K562 (cell line): ENCODE data around the gene INCA1. TPM values are rescaled to one million over a fixed set of nuclear protein-coding genes. Genes with fewer than 3 reads are reported as not detected.
A peak's percentile ranks its signal among the peaks of the same experiment; 100 is the strongest.

Source experiments
- CHD2 ChIP-seq: IDR thresholded peaks from 2 replicates; pipeline ENCODE4 v1.6.1; 2011; ENCODE audit warnings: low read depth, low read length
- CREBBP ChIP-seq: IDR thresholded peaks from one replicate; pipeline ENCODE4 v1.6.1; 2012; ENCODE audit warnings: low read depth, mild to moderate bottlenecking, control low read depth, inconsistent platforms, low read length
- ETV6 ChIP-seq, 3 experiments: fragments of 150-350 bp in 1 of 3; sonication (generic) in 1 of 3; formaldehyde crosslinking in 1 of 3; IDR thresholded peaks; 2 replicates each; pipeline versions ENCODE4 v1.6.1 to v1.8.0; 2014 to 2022; ENCODE audit warnings: borderline replicate concordance in 2 of 3, low read depth in 2 of 3, antibody characterized with exemption in 1 of 3, low read length in 1 of 3, mild to moderate bottlenecking in 1 of 3, missing genetic modification reagents in 1 of 3
- GTF2F1 ChIP-seq: IDR thresholded peaks from 2 replicates; pipeline ENCODE4 v1.6.1; 2011; ENCODE audit warnings: low read depth, low read length, improper control_type of control experiment
- MEF2A ChIP-seq: IDR thresholded peaks from 2 replicates; pipeline ENCODE4 v1.6.1; 2011; ENCODE audit warnings: low read depth, mild to moderate bottlenecking, low read length, moderate library complexity; ENCODE audit not compliant: control insufficient read depth
- MEIS2 ChIP-seq: fragments of 450-650 bp; IDR thresholded peaks from 2 replicates; pipeline ENCODE4 v1.6.1; 2014; ENCODE audit warnings: mild to moderate bottlenecking; ENCODE audit not compliant: partially characterized antibody
- PHF8 ChIP-seq: fragments of 200-600 bp; sonication (generic); IDR thresholded peaks from 2 replicates; pipeline ENCODE4 v1.6.1; 2012; ENCODE audit warnings: mixed run types, mild to moderate bottlenecking, inconsistent platforms, low read length, moderate library complexity, borderline replicate concordance
- PRMT5 ChIP-seq: sonication (generic); formaldehyde crosslinking; IDR thresholded peaks from 2 replicates; pipeline ENCODE4 v1.5.0; 2020; ENCODE audit warnings: missing genetic modification reagents
- RAD21 ChIP-seq, 2 experiments: fragments of 250-450 bp in 1 of 2; fragments of 450-650 bp in 1 of 2; sonication (Bioruptor Pico) in 1 of 2; formaldehyde crosslinking in 1 of 2; IDR thresholded peaks in 1 of 2; conservative IDR thresholded peaks in 1 of 2; 2 replicates each; pipeline versions ENCODE4 v1.4.0 to v1.8.0; 2020 to 2022; ENCODE audit warnings: mild to moderate bottlenecking in 2 of 2, moderate library complexity in 1 of 2
- TAF1 ChIP-seq: IDR thresholded peaks from 2 replicates; pipeline ENCODE4 v1.6.1; 2011; ENCODE audit warnings: mild to moderate bottlenecking, low read length, moderate library complexity; ENCODE audit not compliant: insufficient read depth, control insufficient read depth, severe bottlenecking; ENCODE audit errors: extremely low read depth
- TEAD2 ChIP-seq: fragments of 450-650 bp; IDR thresholded peaks from 2 replicates; pipeline ENCODE4 v1.6.1; 2016; ENCODE audit warnings: missing genetic modification characterization, control low read depth, missing compliant biosample characterization
- XRCC4 ChIP-seq: IDR thresholded peaks from one replicate; pipeline ENCODE4 v1.6.1; 2011; ENCODE audit not compliant: insufficient read depth, insufficient read length; ENCODE audit errors: extremely low read depth
- ZBTB1 ChIP-seq: sonication (generic); formaldehyde crosslinking; IDR thresholded peaks from 2 replicates; pipeline ENCODE4 v1.8.1; 2023; ENCODE audit warnings: missing genetic modification reagents, low read depth, mild to moderate bottlenecking, borderline replicate concordance
- ZNF551 ChIP-seq: fragments of 250-450 bp; sonication (Bioruptor Pico); IDR thresholded peaks from 2 replicates; pipeline ENCODE4 v1.5.0; 2021; ENCODE audit warnings: mild to moderate bottlenecking, moderate library complexity
- ZNF780A ChIP-seq: fragments of 250-450 bp; sonication (Bioruptor Pico); IDR thresholded peaks from 2 replicates; pipeline ENCODE4 v1.5.0; 2021; ENCODE audit warnings: mild to moderate bottlenecking
- polyA plus RNA-seq, 8 experiments: library from polyadenylated mRNA; depleted of rRNA in 4 of 8; stranded (reverse) in 5 of 8; unstranded in 3 of 8; fragments of >200 nt; fragmentation: Nextera tagmentation in 2 of 8; fragmentation: Illumina TruSeq in 1 of 8; extraction: Ambion mirVana in 2 of 8; extraction: Trizol in 1 of 8; gene quantifications; 2 replicates each; pipeline versions ENCODE4 v1.2.1 to v1.2.3, GENCODE V29; 2011 to 2014; ENCODE audit warnings: inconsistent platforms in 1 of 8, missing spikeins in 1 of 8
- total RNA-seq, 7 experiments: library from RNA; depleted of rRNA in 6 of 7; stranded (reverse); fragments of >200 nt in 6 of 7; fragmentation: Illumina TruSeq in 2 of 7; extraction: Trizol in 2 of 7; gene quantifications; 2 replicates each; pipeline versions ENCODE4 v1.2.1 to v1.2.3, GENCODE V29; 2011 to 2021; ENCODE audit warnings: low replicate concordance in 1 of 7
- TF ChIP-seq, protein P1 (sequence below): sonication (generic); formaldehyde crosslinking; IDR thresholded peaks from 2 replicates; pipeline ENCODE4 v1.8.1; 2023; ENCODE audit warnings: mild to moderate bottlenecking, missing genetic modification reagents
- TF ChIP-seq, protein P2 (sequence below): fragments of 250-450 bp; sonication (Bioruptor Pico); IDR thresholded peaks from 2 replicates; pipeline ENCODE4 v1.4.0; 2020; ENCODE audit warnings: borderline replicate concordance
- TF ChIP-seq, protein P3 (sequence below), 2 experiments: fragments of 200-800 bp in 1 of 2; sonication (Bioruptor generic) in 1 of 2; sonication (generic) in 1 of 2; formaldehyde crosslinking in 1 of 2; IDR thresholded peaks in 1 of 2; conservative IDR thresholded peaks in 1 of 2; 2 replicates each; pipeline versions ENCODE4 v1.5.0 to v1.6.1; 2016 to 2020; ENCODE audit warnings: missing compliant biosample characterization in 1 of 2, missing genetic modification characterization in 1 of 2, missing genetic modification reagents in 1 of 2
- TF ChIP-seq, protein P4 (sequence below): fragments of 200-800 bp; sonication (Bioruptor generic); IDR thresholded peaks from 2 replicates; pipeline ENCODE4 v1.6.1; 2017; ENCODE audit warnings: missing genetic modification characterization, missing compliant biosample characterization

INCA1 gene
- total and polyA plus RNA-seq, 9 of the 15 experiments (the other 6 are each of a cell fraction or from before 2014, with no cell fraction given): 0.08 to 0.50 (median 0.13) TPM; not detected in 4

DNA sequence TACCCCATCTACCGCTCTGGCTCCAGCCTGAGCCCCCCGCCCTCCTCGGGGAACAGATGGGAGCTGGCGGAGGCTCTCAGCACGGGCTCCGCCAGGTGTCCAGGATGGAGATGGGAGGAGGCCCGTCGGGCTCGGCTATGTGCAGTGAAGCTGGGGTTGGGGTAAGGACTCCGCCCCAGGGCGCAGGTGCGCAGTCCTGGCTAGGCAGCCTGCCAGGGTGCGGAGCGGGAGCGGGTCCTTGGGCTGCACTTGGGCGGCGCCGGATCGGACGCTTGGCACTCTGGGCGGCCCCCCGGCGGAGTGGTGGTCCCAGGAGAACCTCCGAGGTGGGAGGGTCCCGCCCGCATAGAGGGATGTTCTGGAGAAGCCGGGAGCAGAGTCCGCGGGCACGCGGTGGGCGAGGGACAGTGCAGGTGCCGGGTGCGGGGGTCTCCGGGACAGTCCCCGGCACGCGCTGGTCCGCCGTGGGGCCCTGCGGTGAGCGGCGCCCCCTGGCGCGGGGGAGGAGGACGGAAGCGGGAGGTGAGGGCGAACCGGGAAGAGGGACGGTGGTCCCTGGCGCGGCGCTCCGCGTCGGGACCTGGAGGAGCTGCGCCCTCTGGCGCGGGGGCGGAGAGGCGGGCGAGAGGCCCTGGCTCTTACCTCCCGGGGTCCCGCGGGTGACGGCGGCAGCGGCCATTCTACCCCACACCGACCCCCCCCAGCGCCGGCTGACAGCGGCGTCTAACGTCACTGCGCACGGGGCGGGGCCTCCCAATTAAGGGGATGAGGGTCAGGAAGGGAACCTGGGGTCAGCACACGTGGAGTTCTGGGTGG lies 10.2 kb downstream of the INCA1 start, which contains the start of gene CAMTA2 (continued):
- TF ChIP-seq, protein P1, sequence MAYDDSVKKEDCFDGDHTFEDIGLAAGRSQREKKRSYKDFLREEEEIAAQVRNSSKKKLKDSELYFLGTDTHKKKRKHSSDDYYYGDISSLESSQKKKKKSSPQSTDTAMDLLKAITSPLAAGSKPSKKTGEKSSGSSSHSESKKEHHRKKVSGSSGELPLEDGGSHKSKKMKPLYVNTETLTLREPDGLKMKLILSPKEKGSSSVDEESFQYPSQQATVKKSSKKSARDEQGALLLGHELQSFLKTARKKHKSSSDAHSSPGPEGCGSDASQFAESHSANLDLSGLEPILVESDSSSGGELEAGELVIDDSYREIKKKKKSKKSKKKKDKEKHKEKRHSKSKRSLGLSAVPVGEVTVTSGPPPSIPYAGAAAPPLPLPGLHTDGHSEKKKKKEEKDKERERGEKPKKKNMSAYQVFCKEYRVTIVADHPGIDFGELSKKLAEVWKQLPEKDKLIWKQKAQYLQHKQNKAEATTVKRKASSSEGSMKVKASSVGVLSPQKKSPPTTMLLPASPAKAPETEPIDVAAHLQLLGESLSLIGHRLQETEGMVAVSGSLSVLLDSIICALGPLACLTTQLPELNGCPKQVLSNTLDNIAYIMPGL (CRISPR knock-in tag): peak; percentile 91
- TF ChIP-seq CHD2: no peak
- no peak for TF ChIP-seq ZNF780A (CRISPR knock-in tag)
- TF ChIP-seq XRCC4: no peak
- TF ChIP-seq, protein P2, sequence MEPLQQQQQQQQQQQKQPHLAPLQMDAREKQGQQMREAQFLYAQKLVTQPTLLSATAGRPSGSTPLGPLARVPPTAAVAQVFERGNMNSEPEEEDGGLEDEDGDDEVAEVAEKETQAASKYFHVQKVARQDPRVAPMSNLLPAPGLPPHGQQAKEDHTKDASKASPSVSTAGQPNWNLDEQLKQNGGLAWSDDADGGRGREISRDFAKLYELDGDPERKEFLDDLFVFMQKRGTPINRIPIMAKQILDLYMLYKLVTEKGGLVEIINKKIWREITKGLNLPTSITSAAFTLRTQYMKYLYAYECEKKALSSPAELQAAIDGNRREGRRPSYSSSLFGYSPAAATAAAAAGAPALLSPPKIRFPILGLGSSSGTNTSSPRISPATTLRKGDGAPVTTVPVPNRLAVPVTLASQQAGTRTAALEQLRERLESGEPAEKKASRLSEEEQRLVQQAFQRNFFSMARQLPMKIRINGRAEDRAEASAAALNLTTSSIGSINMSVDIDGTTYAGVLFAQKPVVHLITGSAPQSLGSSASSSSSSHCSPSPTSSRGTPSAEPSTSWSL: no peak
- no peak for TF ChIP-seq GTF2F1
- TF ChIP-seq, protein P3, sequence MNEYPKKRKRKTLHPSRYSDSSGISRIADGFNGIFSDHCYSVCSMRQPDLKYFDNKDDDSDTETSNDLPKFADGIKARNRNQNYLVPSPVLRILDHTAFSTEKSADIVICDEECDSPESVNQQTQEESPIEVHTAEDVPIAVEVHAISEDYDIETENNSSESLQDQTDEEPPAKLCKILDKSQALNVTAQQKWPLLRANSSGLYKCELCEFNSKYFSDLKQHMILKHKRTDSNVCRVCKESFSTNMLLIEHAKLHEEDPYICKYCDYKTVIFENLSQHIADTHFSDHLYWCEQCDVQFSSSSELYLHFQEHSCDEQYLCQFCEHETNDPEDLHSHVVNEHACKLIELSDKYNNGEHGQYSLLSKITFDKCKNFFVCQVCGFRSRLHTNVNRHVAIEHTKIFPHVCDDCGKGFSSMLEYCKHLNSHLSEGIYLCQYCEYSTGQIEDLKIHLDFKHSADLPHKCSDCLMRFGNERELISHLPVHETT (CRISPR knock-in tag; conservative IDR thresholded peaks at IDR 0.05 in 1 of 2, IDR thresholded peaks at IDR 0.05 in 1 of 2): peak in 1 of 2 experiments; percentile 94; a peak in 2 of 4 replicates
- TF ChIP-seq ZNF551 (CRISPR knock-in tag): no peak
- TF ChIP-seq MEF2A: no peak
- TF ChIP-seq PRMT5 (CRISPR knock-in tag): no peak
- TF ChIP-seq RAD21 (CRISPR knock-in tag; conservative IDR thresholded peaks at IDR 0.05 in 1 of 2, IDR thresholded peaks at IDR 0.05 in 1 of 2): peak; percentile 19 to 49; a peak in 3 of 4 replicates
- peak; percentile 68; the same call in 1 of the 2 replicates for TF ChIP-seq PHF8
- no peak for TF ChIP-seq TEAD2 (tag)
- no peak for TF ChIP-seq CREBBP
- TF ChIP-seq TAF1: peak; percentile 59
- TF ChIP-seq MEIS2: peak; percentile 28
- TF ChIP-seq ZBTB1 (CRISPR knock-in tag): peak; percentile 52
- TF ChIP-seq ETV6 (IDR thresholded peaks at IDR 0.05; ENCODE audit: borderline replicate concordance in 1 of 2, low read depth in 2 of 2, low read length in 1 of 2): no peak
- 0 out of 2 replicates have a peak, but pooled peaks have one; percentile 69 for TF ChIP-seq ETV6 (CRISPR knock-in tag; IDR thresholded peaks at IDR 0.05; ENCODE audit: borderline replicate concordance)
- TF ChIP-seq, protein P4, sequence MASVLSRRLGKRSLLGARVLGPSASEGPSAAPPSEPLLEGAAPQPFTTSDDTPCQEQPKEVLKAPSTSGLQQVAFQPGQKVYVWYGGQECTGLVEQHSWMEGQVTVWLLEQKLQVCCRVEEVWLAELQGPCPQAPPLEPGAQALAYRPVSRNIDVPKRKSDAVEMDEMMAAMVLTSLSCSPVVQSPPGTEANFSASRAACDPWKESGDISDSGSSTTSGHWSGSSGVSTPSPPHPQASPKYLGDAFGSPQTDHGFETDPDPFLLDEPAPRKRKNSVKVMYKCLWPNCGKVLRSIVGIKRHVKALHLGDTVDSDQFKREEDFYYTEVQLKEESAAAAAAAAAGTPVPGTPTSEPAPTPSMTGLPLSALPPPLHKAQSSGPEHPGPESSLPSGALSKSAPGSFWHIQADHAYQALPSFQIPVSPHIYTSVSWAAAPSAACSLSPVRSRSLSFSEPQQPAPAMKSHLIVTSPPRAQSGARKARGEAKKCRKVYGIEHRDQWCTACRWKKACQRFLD (CRISPR knock-in tag): no peak
